Measurements from ENCODE around the gene TRPV3.

DNA sequence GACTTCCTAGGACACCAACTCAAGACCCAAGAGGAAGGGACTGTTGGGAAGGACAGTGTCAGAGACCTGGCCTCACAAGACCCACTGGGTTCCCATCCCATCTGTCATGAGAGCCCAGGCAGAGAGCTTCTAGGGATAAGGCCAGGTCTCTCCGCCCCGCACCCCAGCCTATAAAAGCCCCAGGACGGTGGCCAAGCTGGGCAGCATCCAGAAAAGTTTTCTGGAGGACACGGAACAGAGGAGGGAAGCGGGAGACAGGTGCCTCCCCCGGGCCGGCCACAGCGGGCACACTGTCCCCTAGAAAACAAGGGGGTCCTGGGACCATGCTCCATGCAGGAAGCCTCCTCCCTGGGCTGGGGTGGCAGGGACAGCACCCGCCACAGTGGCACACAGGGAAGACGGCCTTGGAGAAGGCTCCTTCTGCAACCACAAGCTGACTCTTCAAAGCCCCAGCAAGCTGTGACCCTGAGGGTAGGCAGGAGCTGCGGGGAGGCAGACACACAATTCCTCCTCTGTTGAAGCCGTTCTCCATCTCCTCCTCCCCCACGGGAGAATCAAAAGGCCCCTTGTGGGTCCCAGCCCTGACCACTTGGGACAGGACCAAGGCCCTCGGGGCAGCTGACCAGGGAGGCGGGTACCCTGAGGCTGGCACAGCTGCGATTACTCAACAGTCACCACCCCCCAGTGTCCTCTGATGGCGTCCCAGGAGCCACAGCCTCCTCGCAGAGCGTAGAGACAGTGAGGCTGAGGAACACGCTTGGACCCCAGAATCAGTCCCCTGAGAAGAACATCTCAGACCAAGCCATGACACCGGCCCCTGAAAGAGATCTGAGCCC is 26.1 kb downstream of the TRPV3 start:
- TF ChIP-seq EZH2phosphoT487 (conservative IDR thresholded peaks at IDR 0.05; ENCODE audit: low read length), result no peak
- TF ChIP-seq, protein P1, sequence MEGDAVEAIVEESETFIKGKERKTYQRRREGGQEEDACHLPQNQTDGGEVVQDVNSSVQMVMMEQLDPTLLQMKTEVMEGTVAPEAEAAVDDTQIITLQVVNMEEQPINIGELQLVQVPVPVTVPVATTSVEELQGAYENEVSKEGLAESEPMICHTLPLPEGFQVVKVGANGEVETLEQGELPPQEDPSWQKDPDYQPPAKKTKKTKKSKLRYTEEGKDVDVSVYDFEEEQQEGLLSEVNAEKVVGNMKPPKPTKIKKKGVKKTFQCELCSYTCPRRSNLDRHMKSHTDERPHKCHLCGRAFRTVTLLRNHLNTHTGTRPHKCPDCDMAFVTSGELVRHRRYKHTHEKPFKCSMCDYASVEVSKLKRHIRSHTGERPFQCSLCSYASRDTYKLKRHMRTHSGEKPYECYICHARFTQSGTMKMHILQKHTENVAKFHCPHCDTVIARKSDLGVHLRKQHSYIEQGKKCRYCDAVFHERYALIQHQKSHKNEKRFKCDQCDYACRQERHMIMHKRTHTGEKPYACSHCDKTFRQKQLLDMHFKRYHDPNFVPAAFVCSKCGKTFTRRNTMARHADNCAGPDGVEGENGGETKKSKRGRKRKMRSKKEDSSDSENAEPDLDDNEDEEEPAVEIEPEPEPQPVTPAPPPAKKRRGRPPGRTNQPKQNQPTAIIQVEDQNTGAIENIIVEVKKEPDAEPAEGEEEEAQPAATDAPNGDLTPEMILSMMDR (IDR thresholded peaks at IDR 0.05; ENCODE audit: insufficient read depth, low read length, poor library complexity, severe bottlenecking), result no peak

All from SU-DHL-6 (cell line).